Endodermal cell (in vitro differentiated cells): Measurements from ENCODE around the gene RXRA. TPM values are rescaled to one million over a fixed set of nuclear protein-coding genes. Genes with fewer than 3 reads are reported as not detected.

Source experiments
- DNase-seq: peaks from one replicate; pipeline ENCODE4 v3.0.0-alpha.2; 2017
- H3K27ac ChIP-seq: 2 replicates; pipeline ENCODE4 v1.5.1; 2013; ENCODE audit warnings: mild to moderate bottlenecking, low read depth, low read length, moderate library complexity
- H3K27me3 ChIP-seq: 2 replicates; pipeline ENCODE4 v1.6.1; 2013; ENCODE audit warnings: mild to moderate bottlenecking, low read length, moderate library complexity; ENCODE audit not compliant: insufficient read depth, control insufficient read depth, poor library complexity, severe bottlenecking
- H3K36me3 ChIP-seq: 2 replicates; pipeline ENCODE4 v1.7.0; 2013; ENCODE audit warnings: mild to moderate bottlenecking, low read length, moderate library complexity; ENCODE audit not compliant: control insufficient read depth, insufficient read depth
- H3K4me1 ChIP-seq: one replicate; pipeline ENCODE4 v1.7.0; 2013; ENCODE audit warnings: low read length; ENCODE audit not compliant: control insufficient read depth, insufficient read depth
- H3K4me3 ChIP-seq: 2 replicates; pipeline ENCODE4 v1.5.1; 2013; ENCODE audit warnings: mild to moderate bottlenecking, low read length, moderate library complexity
- H3K9ac ChIP-seq: 2 replicates; pipeline ENCODE4 v1.6.1; 2013; ENCODE audit warnings: mild to moderate bottlenecking, low read length, moderate library complexity; ENCODE audit not compliant: poor library complexity, severe bottlenecking; ENCODE audit errors: extremely low read depth
- H3K9me3 ChIP-seq: 2 replicates; pipeline ENCODE4 v1.6.1; 2013; ENCODE audit warnings: mild to moderate bottlenecking, low read length, moderate library complexity; ENCODE audit not compliant: control insufficient read depth
- H3K27ac Mint-ChIP-seq: 2 replicates; pipeline ENCODE4 v1.8.0; 2020; ENCODE audit warnings: mixed read lengths
- H3K27me3 Mint-ChIP-seq: 2 replicates; pipeline ENCODE4 v1.8.0; 2021; ENCODE audit warnings: mild to moderate bottlenecking, mixed read lengths; ENCODE audit not compliant: insufficient read depth
- H3K36me3 Mint-ChIP-seq: 2 replicates; pipeline ENCODE4 v1.8.0; 2020; ENCODE audit warnings: low read depth, mixed read lengths
- H3K4me1 Mint-ChIP-seq: 2 replicates; pipeline ENCODE4 v1.8.0; 2020; ENCODE audit warnings: mixed read lengths
- H3K4me3 Mint-ChIP-seq: 2 replicates; pipeline ENCODE4 v1.8.0; 2020; ENCODE audit warnings: mild to moderate bottlenecking, moderate library complexity, mixed read lengths
- H3K9me3 Mint-ChIP-seq: 2 replicates; pipeline ENCODE4 v1.8.0; 2020; ENCODE audit warnings: mild to moderate bottlenecking, mixed read lengths
- CTCF ChIP-seq: fragments of 200-600 bp; sonication (generic); conservative IDR thresholded peaks from 2 replicates; pipeline ENCODE4 v1.5.0; 2021; ENCODE audit warnings: antibody characterized with exemption, mild to moderate bottlenecking
- WGBS, 2 experiments: methylation state at CpG; one replicate each; pipeline versions ENCODE4 v1.1.5 to v1.1.7; 2013; ENCODE audit warnings: missing lambda C conversion rate in 2 of 2, mixed read lengths in 1 of 2; ENCODE audit not compliant: insufficient coverage in 1 of 2, insufficient read length in 1 of 2; 5-methylcytosine and 5-hydroxymethylcytosine counted together
- total RNA-seq, 2 donors: library from RNA; stranded (reverse); fragmentation: NEBNext Ultra II Directional in 1 of 2; extraction: Animal tissue kit (Norgen Biotek cat#: 25700) in 1 of 2; gene quantifications; 2 replicates in 1 of 2; 3 replicates in 1 of 2; pipeline ENCODE4 v1.2.1, GENCODE V29; 2021

Gene RXRA
- total RNA-seq, 2 donors from 2014 or later, result 58.3 to 70.6 TPM

GRCh38 chr9:134286471-134287245 lies 39.6 kb upstream of the RXRA start:
- Mint-ChIP-seq H3K4me1 (peaks cover 13% of the 10 kb centered on the region), H3K4me3 (no peak overlapping the region), H3K9me3 (no peaks in the 10 kb centered on the region), H3K27ac (peak overlapping the region; percentile 28), H3K27me3 (no peaks in the 10 kb centered on the region), H3K36me3 (no peaks in the 10 kb centered on the region)
- 92 to 93% methylated on average over 9 to 27 of the region's 27 CpGs for WGBS, 2 experiments
- Histone ChIP-seq H3K27me3 (no peaks in the 10 kb centered on the region), H3K27ac (no peak overlapping the region), H3K9me3 (no peaks in the 10 kb centered on the region), H3K4me3 (no peak overlapping the region), H3K36me3 (no peaks in the 10 kb centered on the region), H3K4me1 (peaks cover 8% of the 10 kb centered on the region), H3K9ac (no peak overlapping the region)
- no peak for TF ChIP-seq CTCF
- DNase-seq, result no peak

GRCh38 chr9:134287591-134288491 lies 38.4 kb upstream of the RXRA start:
- Histone ChIP-seq H3K4me3 (no peak overlapping the region), H3K4me1 (peaks cover 8% of the 10 kb centered on the region), H3K27me3 (no peaks in the 10 kb centered on the region), H3K9ac (no peak overlapping the region), H3K9me3 (no peaks in the 10 kb centered on the region), H3K36me3 (no peaks in the 10 kb centered on the region), H3K27ac (no peak overlapping the region)
- Mint-ChIP-seq H3K4me1 (peaks cover 13% of the 10 kb centered on the region), H3K36me3 (no peaks in the 10 kb centered on the region), H3K4me3 (no peak overlapping the region), H3K27ac (peak overlapping the region; percentile 58), H3K27me3 (no peaks in the 10 kb centered on the region), H3K9me3 (no peaks in the 10 kb centered on the region)
- peak; percentile 77 for DNase-seq
- no peak for TF ChIP-seq CTCF
- WGBS, 2 experiments, result 69 to 87% methylated on average over 4 to 29 of the region's 35 CpGs

GRCh38 chr9:134288746-134289145 lies 37.5 kb upstream of the RXRA start:
- TF ChIP-seq CTCF, result no peak
- no peak for DNase-seq
- 94 to 97% methylated on average over 10 of the region's 10 CpGs for WGBS, 2 experiments

More at GRCh38 chr9:134288746-134289145, 37.5 kb upstream of the RXRA start:
- peaks cover 9% of the 10 kb centered on the region for H3K4me1 ChIP-seq
- H3K27ac ChIP-seq, result no peak overlapping the region
- no peaks in the 10 kb centered on the region for H3K27me3 ChIP-seq
- H3K9me3 ChIP-seq, result no peaks in the 10 kb centered on the region
- H3K9ac ChIP-seq, result no peak overlapping the region
- no peak overlapping the region for H3K4me3 ChIP-seq
- no peaks in the 10 kb centered on the region for H3K36me3 Mint-ChIP-seq
- no peaks in the 10 kb centered on the region for H3K27me3 Mint-ChIP-seq
- H3K9me3 Mint-ChIP-seq, result no peaks in the 10 kb centered on the region
- H3K36me3 ChIP-seq, result no peaks in the 10 kb centered on the region
- H3K4me3 Mint-ChIP-seq, result no peak overlapping the region
- H3K27ac Mint-ChIP-seq, result no peak overlapping the region
- H3K4me1 Mint-ChIP-seq, result peaks cover 13% of the 10 kb centered on the region
